HEK293T (cell line): Measurements from ENCODE around the gene SRPK1.
A peak's percentile ranks its signal among the peaks of the same experiment; 100 is the strongest.
"Not testable (repeated sequence)": the region's sequence is repeated elsewhere in the genome, so short reads cannot be mapped to it uniquely, and the experiment has no call there.

Experiments
- CTCF ChIA-PET: fragments of 350-600 bp; formaldehyde crosslinking; extraction: SDS; loops from one replicate; lab custom pipeline; 2021; ENCODE audit warnings: antibody characterized with exemption, inconsistent platforms; lab: Yijun Ruan, JAX
- POLR2A ChIA-PET: fragments of 350-600 bp; formaldehyde crosslinking; extraction: SDS; loops from one replicate; lab custom pipeline; 2020; ENCODE audit warnings: antibody characterized with exemption, inconsistent platforms; lab: Yijun Ruan, JAX
- DNase-seq: peaks from one replicate; pipeline ENCODE4 v3.0.0; 2012; ENCODE audit warnings: mixed read lengths; ENCODE audit errors: extremely low spot score
- ARNT ChIP-seq: fragments of 450-650 bp; IDR thresholded peaks from 2 replicates; pipeline ENCODE4 v1.6.1; 2017; ENCODE audit warnings: mild to moderate bottlenecking
- BHLHE40 ChIP-seq: fragments of 450-650 bp; IDR thresholded peaks from 2 replicates; pipeline ENCODE4 v1.6.1; 2016; ENCODE audit warnings: mild to moderate bottlenecking, moderate library complexity, borderline replicate concordance
- CTBP1 ChIP-seq: fragments of 450-650 bp; IDR thresholded peaks from 2 replicates; pipeline ENCODE4 v1.6.1; 2016; ENCODE audit warnings: borderline replicate concordance
- ELF4 ChIP-seq: fragments of 450-650 bp; IDR thresholded peaks from 2 replicates; pipeline ENCODE4 v1.6.1; 2017; ENCODE audit warnings: antibody characterized with exemption
- FOXA1 ChIP-seq: fragments of 450-650 bp; IDR thresholded peaks from 2 replicates; pipeline ENCODE4 v1.6.1; 2016; ENCODE audit warnings: mild to moderate bottlenecking
- FOXK2 ChIP-seq: fragments of 450-650 bp; IDR thresholded peaks from 2 replicates; pipeline ENCODE4 v1.6.1; 2016; ENCODE audit warnings: mild to moderate bottlenecking
- FOXM1 ChIP-seq: fragments of 450-650 bp; IDR thresholded peaks from 2 replicates; pipeline ENCODE4 v1.6.1; 2017; ENCODE audit warnings: mild to moderate bottlenecking, borderline replicate concordance
- HDGF ChIP-seq: fragments of 450-650 bp; IDR thresholded peaks from 2 replicates; pipeline ENCODE4 v1.6.1; 2017; ENCODE audit warnings: antibody characterized with exemption, borderline replicate concordance
- L3MBTL2 ChIP-seq: fragments of 450-650 bp; conservative IDR thresholded peaks from 2 replicates; pipeline ENCODE4 v1.6.1; 2016; ENCODE audit warnings: mild to moderate bottlenecking
- LEF1 ChIP-seq: fragments of 450-650 bp; IDR thresholded peaks from 2 replicates; pipeline ENCODE4 v1.6.1; 2017; ENCODE audit warnings: mild to moderate bottlenecking, borderline replicate concordance
- NFRKB ChIP-seq: fragments of 450-650 bp; IDR thresholded peaks from 2 replicates; pipeline ENCODE4 v1.6.1; 2016; ENCODE audit warnings: mild to moderate bottlenecking, moderate library complexity
- SP1 ChIP-seq: fragments of 450-650 bp; IDR thresholded peaks from 2 replicates; pipeline ENCODE4 v1.6.1; 2017
- SUZ12 ChIP-seq: fragments of 450-650 bp; IDR thresholded peaks from 2 replicates; pipeline ENCODE4 v1.6.1; 2016; ENCODE audit warnings: mild to moderate bottlenecking
- TARDBP ChIP-seq: fragments of 450-650 bp; IDR thresholded peaks from 2 replicates; pipeline ENCODE4 v1.6.1; 2016
- ZNF384 ChIP-seq: fragments of 450-650 bp; IDR thresholded peaks from 2 replicates; pipeline ENCODE4 v1.6.1; 2016
- TF ChIP-seq, protein P1 (sequence below): fragments of 450-650 bp; IDR thresholded peaks from 2 replicates; pipeline ENCODE4 v1.6.1; 2016

SRPK1 gene

DNA sequence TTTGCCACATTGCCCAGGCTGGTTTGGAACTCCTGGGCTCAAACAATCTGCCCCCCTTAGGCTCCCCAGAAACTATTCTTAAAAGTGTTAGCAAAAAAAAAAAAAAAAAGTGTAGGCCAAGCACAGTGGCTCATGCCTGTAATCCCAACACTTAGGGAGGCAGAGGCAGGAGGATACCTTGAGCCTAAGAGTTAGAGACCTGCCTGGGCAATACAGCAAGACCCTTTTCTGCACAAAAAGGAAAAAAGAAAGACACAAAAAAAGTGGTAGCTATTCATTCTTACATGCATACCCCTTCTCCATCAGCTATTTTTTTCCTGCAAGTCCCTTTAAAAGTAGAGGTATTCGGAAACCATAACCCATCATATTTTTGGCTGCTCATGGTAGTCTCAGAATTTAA, 3.2 kb upstream of the SRPK1 start:
- DNase-seq, result no peak
- TF ChIP-seq LEF1 (no peak), BHLHE40 (no peak), ZNF384 (no peak), L3MBTL2 (no peak), ELF4 (no peak), ARNT (no peak), SP1 (no peak), FOXM1 (no peak), NFRKB (no peak), SUZ12 (no peak), FOXA1 (no peak), TARDBP (no peak), CTBP1 (no peak)
- ChIA-PET POLR2A (no interaction called here), CTCF (no interaction called here)

DNA sequence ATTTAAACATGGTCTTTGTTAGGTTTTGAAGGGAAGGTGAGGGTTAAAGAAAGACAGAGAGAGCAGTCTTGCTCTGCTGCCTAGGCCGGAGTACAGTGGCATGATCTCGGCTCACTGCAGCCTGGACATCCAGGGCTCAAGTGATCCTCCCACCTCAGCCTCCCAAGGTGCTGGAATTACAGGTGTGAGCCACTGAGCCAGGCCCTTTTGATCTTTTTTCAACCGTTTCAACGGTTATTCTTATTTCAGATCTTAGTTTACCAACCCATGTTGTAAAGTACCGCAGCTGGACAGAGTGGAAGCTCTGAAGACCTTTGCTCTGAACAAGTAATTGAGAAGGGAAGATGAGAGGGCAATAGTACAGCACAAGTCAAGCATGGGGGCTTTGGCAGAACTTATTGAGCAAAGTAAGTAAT, 1.2 kb upstream of the SRPK1 start:
- ChIA-PET CTCF (interaction anchor here (0.6 to 0.7 kb wide), 2 partner anchors 51 to 593 kb away, joined by 3 read pairs; no protein-coding TSS in a partner anchor), POLR2A (interaction anchor here (1.3 kb wide), 1 partner anchor 8 kb away, joined by 5 read pairs; no protein-coding TSS in a partner anchor)
- DNase-seq, result no peak
- no peak for TF ChIP-seq HDGF
- no peak for TF ChIP-seq SUZ12
- TF ChIP-seq FOXM1, result no peak
- TF ChIP-seq NFRKB, result no peak
- no peak for TF ChIP-seq FOXK2
- no peak for TF ChIP-seq LEF1
- TF ChIP-seq CTBP1, result no peak
- TF ChIP-seq FOXA1, result no peak
- TF ChIP-seq, protein P1, sequence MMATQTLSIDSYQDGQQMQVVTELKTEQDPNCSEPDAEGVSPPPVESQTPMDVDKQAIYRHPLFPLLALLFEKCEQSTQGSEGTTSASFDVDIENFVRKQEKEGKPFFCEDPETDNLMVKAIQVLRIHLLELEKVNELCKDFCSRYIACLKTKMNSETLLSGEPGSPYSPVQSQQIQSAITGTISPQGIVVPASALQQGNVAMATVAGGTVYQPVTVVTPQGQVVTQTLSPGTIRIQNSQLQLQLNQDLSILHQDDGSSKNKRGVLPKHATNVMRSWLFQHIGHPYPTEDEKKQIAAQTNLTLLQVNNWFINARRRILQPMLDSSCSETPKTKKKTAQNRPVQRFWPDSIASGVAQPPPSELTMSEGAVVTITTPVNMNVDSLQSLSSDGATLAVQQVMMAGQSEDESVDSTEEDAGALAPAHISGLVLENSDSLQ, result no peak
- TF ChIP-seq ZNF384, result no peak
- no peak for TF ChIP-seq TARDBP
- no peak for TF ChIP-seq ELF4
- TF ChIP-seq SP1, result no peak
- no peak for TF ChIP-seq L3MBTL2

DNA sequence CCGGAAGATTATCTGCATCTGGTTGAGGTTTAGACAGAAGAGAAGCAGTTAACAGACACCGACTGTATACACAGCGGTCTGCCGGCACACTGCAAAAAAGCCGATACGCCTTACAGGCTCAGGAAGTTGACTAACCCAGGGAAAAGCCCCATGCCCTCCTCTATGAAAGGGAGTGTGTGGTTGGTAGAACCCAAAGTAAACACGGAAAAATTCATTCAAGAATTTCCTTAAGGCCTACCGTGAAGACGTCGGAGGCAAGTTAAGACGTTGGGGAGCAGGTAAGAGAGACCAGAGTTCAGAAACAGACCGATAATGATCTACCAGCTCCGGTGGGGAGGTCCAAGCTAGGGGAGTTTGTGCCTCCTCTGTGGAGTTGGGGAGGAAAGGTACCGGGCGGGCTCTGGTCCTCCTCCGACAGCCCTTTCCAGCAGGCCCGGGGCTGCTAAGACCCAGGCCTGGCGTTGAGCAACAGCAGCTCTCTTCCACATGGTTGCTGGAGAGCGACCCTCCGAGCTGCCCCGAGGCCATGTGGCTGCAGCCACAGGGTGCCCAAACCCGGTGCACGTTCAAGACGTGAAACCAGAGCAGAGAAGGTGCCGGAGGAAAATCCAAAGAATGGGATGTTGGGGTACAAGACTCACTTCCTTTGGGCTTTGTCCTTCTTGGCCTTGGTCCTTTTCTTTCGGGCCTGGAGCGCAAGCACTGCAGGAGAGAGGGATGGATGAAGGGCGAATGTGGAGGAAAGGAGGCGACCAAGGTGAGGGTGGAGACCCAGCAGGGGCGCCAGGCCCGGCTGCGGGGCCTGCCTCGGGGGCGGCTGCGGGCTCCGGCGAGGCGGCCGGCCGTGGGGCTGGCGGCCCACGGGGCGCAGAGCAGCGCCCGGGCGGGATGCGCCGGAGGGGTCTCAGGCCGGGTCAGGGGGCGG, 809 bp downstream of the SRPK1 start:
- TF ChIP-seq L3MBTL2 (no peak; the same call in 1 of the 2 replicates), FOXA1 (no peak), SP1 (no peak), CTBP1 (no peak), FOXK2 (no peak), ELF4 (no peak), HDGF (no peak), BHLHE40 (no peak), SUZ12 (no peak), ZNF384 (no peak), NFRKB (no peak)
- TF ChIP-seq, protein P1, result no peak
- DNase-seq, result peak; percentile 37
- ChIA-PET CTCF (no interaction called here), POLR2A (no interaction called here)

DNA sequence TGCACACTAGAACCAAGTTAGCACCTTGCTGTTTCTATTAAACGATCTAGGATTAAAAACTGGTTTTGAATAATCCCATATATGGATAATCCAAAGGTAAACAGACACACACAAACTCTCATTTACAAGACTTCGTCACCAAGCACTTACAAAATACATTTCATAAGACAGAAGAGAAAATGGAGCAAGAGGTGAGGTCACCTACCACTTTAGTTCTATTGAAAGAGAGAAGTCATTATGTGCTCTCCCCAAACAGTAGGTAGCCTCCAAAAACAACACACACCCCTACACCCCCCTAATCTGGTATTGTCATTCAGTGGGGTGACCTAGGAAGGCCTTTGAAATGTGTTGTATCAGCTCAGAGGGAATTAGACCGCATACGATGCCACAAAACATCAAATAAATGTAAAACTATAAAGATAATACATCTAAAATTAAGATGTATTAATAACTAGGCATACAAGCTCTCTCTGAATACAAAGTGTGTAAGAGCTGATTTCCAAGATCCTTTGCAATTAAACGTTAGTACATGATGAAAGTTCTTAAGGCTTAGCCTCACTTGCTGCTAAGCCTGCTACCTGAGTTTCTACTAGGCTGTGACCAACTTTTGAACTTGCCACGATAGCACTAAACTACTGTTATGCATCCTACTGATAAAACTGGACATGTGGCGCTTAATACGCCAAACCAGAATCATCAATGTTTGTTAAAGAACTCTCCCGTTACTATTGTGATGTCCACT, 1.6 kb downstream of the SRPK1 start:
- TF ChIP-seq LEF1 (no peak), ELF4 (no peak), HDGF (no peak), CTBP1 (peak; percentile 26; the same call in 1 of the 2 replicates), SP1 (no peak), FOXK2 (no peak)
- POLR2A ChIA-PET, result no interaction called here
- CTCF ChIA-PET, result no interaction called here
- DNase-seq, result no peak

DNA sequence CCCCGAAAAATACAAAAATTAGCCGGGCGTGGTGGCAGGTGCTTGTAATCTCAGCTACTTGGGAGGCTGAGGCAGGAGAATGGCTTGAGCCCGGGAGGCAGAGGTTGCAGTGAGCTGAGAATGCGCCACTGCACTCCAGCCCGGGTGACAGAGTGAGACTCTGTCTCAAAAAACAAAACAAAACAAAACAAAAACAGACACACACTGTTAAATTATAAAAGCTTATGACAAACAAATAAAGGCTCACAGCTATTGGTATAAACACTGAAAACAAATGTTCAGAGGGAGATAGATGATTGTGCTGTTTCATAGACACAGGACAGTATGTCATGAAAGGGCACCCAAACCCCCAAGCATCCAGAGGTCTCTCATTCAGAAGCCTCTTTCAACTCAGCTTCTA, 4.0 kb downstream of the SRPK1 start:
- POLR2A ChIA-PET, DNase-seq, CTCF ChIA-PET: not testable (repeated sequence)

DNA sequence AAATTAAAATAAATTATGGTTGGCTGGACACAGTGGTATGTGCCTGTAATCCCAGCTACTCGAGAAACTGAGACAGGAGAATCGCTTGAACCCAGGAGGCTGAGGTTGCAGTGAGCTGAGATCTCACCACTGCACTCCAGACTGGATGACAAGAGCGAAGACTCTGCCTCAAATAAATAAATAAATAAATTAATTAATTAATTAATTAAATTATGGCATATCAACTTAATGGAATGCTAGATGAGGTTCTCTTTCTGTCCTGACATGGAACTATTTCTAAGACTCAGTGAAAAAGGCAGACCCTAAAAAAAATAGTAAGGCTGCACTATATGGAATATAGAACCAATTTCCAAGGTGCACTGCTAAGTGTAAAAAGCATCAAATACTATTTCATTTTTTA, 4.8 kb downstream of the SRPK1 start:
- ChIA-PET POLR2A (no interaction called here), CTCF (interaction anchor here (0.6 kb wide), 1 partner anchor 180 kb away, joined by 3 read pairs; no protein-coding TSS in a partner anchor)
- DNase-seq, result no peak
- TF ChIP-seq ELF4, result no peak
- no peak for TF ChIP-seq NFRKB
- no peak for TF ChIP-seq TARDBP
- no peak for TF ChIP-seq SUZ12
- TF ChIP-seq, protein P1, result no peak
- no peak for TF ChIP-seq FOXM1
- TF ChIP-seq FOXA1, result no peak
- TF ChIP-seq FOXK2, result no peak
- TF ChIP-seq BHLHE40, result no peak
- no peak for TF ChIP-seq L3MBTL2
- TF ChIP-seq ZNF384, result no peak
- TF ChIP-seq CTBP1, result no peak
- no peak for TF ChIP-seq SP1
- no peak for TF ChIP-seq ARNT
- no peak for TF ChIP-seq LEF1
